ENCODE results near the gene PAK1IP1. TPM values are rescaled to one million over a fixed set of nuclear protein-coding genes. Genes with fewer than 3 reads are reported as not detected.
"Not testable (repeated sequence)": the region's sequence is repeated elsewhere in the genome, so short reads cannot be mapped to it uniquely, and the experiment has no call there.

The PAK1IP1 gene
- total and polyA plus RNA-seq, 2 donors (not counting 3 experiments of a cell fraction or from before 2014, with no cell fraction given), result 10.6 to 20.6 TPM

GRCh38 chr6:10720960-10721849 is 26.4 kb downstream of the PAK1IP1 start:
- H3K27ac ChIP-seq (ENCODE audit: insufficient read depth, low read depth, low read length); H3K79me2 ChIP-seq (ENCODE audit: control insufficient read depth, insufficient read depth, low read length); DNase-seq (ENCODE audit: low read depth, low spot score); H3K9ac ChIP-seq (replicated peaks; ENCODE audit: extremely low read depth, insufficient read depth, low read length); dilution Hi-C loops (cut with MboI; ENCODE audit: extremely low pct_ligation_motif_present, low sequenced_read_pairs); H3K9me3 ChIP-seq (replicated peaks; ENCODE audit: control insufficient read depth, insufficient read depth, low read length); H3K9me1 ChIP-seq (replicated peaks; ENCODE audit: control insufficient read depth, extremely low read depth, insufficient read depth, low read length); H4K20me1 ChIP-seq (replicated peaks; ENCODE audit: control insufficient read depth, extremely low read depth, insufficient read depth, low read length); H3K36me3 ChIP-seq (ENCODE audit: control insufficient read depth in 2 of 2, extremely low read depth in 1 of 2, insufficient read depth in 2 of 2, low read length in 2 of 2); H3K4me2 ChIP-seq (ENCODE audit: insufficient read depth, low read length); H3K27me3 ChIP-seq (ENCODE audit: control insufficient read depth in 2 of 2, insufficient read depth in 2 of 2, low read length in 2 of 2); H3K4me1 ChIP-seq (ENCODE audit: control insufficient read depth, extremely low read depth, insufficient read depth, low read length); BruUV-seq (replicated peaks); FAIRE-seq: not testable (repeated sequence)
- peak overlapping the region in 2 of 3 experiments; percentile 7 to 85 for H3K4me3 ChIP-seq (replicated peaks in 1 of 3; ENCODE audit: insufficient read depth in 1 of 3, low read depth in 1 of 3, low read length in 3 of 3)
- intact Hi-C loops (cut with micrococcal nuclease), result loop anchor here (10.0 kb wide), 1 partner anchor 374 kb away; the partner anchor contains the start of gene SMIM13
- H2AFZ ChIP-seq (ENCODE audit: low read depth, low read length), result peak overlapping the region; percentile 69
- POLR2A ChIA-PET, result interaction anchor here (0.9 kb wide), 1 partner anchor 26 kb away, joined by 3 read pairs; the partner anchor contains the start of gene TMEM14B
- CTCF ChIA-PET, result interaction anchor here (0.7 to 4.8 kb wide), 3 partner anchors 26 to 39 kb away, joined by 3 to 21 read pairs (median 4); partner anchors contain the start of genes C6orf52 and PAK1IP1

- H3K27me3 ChIP-seq (ENCODE audit: control insufficient read depth in 2 of 2, insufficient read depth in 2 of 2, low read length in 2 of 2), result no peaks in the 10 kb centered on the region
- no peaks in the 10 kb centered on the region for H4K20me1 ChIP-seq (replicated peaks; ENCODE audit: control insufficient read depth, extremely low read depth, insufficient read depth, low read length)
- dilution Hi-C loops (cut with MboI; ENCODE audit: extremely low pct_ligation_motif_present, low sequenced_read_pairs) (no loop called here), intact Hi-C loops (cut with micrococcal nuclease) (loop anchor here (2.0 to 10.0 kb wide), 2 partner anchors 79 to 373 kb away; partner anchors contain the start of gene SMIM13)
- TF ChIP-seq CTCF (IDR thresholded peaks at IDR 0.05; ENCODE audit: extremely low read depth in 1 of 2, insufficient read depth in 1 of 2, low read depth in 1 of 2, low read length in 2 of 2), result no peak
- H3K4me3 ChIP-seq (replicated peaks in 1 of 3; ENCODE audit: insufficient read depth in 1 of 3, low read depth in 1 of 3, low read length in 3 of 3), result peak overlapping the region; percentile 59 to 79 (median 76)
- peak overlapping the region; percentile 95 for H3K4me2 ChIP-seq (ENCODE audit: insufficient read depth, low read length)
- DNase-seq (ENCODE audit: low read depth, low spot score) (no peak), FAIRE-seq (no peak)
- POLR2A ChIA-PET, result interaction anchor here (1.0 to 1.2 kb wide), 3 partner anchors 10 to 37 kb away, joined by 3 to 4 read pairs (median 4); partner anchors contain the start of gene TMEM14B
- H3K9ac ChIP-seq (replicated peaks; ENCODE audit: extremely low read depth, insufficient read depth, low read length), result peak overlapping the region; percentile 90
- H3K27ac ChIP-seq (ENCODE audit: insufficient read depth, low read depth, low read length), result peak overlapping the region; percentile 60
- H3K9me3 ChIP-seq (replicated peaks; ENCODE audit: control insufficient read depth, insufficient read depth, low read length), result no peaks in the 10 kb centered on the region
- no peaks in the 10 kb centered on the region for H3K9me1 ChIP-seq (replicated peaks; ENCODE audit: control insufficient read depth, extremely low read depth, insufficient read depth, low read length)
- peak overlapping the region; percentile 96 for H2AFZ ChIP-seq (ENCODE audit: low read depth, low read length)
- H3K79me2 ChIP-seq (ENCODE audit: control insufficient read depth, insufficient read depth, low read length), result no peaks in the 10 kb centered on the region
- no peaks in the 10 kb centered on the region for H3K36me3 ChIP-seq (ENCODE audit: control insufficient read depth in 2 of 2, extremely low read depth in 1 of 2, insufficient read depth in 2 of 2, low read length in 2 of 2)
- CTCF ChIA-PET, result interaction anchor here (1.0 to 4.8 kb wide), 4 partner anchors 16 to 244 kb away, joined by 3 to 21 read pairs (median 4); no protein-coding TSS in a partner anchor
- BruUV-seq (replicated peaks), result no TSS peak
- H3K4me1 ChIP-seq (ENCODE audit: control insufficient read depth, extremely low read depth, insufficient read depth, low read length), result peaks cover 10% of the 10 kb centered on the region
Observed at GRCh38 chr6:10721850-10722569, 27.2 kb downstream of the PAK1IP1 start.

Measured in endothelial cell of umbilical vein (primary cell).